OCI-LY3 (cell line): ENCODE data around the gene PCK2.

Experiments
- H2AFZ ChIP-seq: fragments of 200-600, 300-600 bp; shearing (Covaris generic); 2 replicates; pipeline ENCODE4 v1.6.0; 2014; ENCODE audit warnings: antibody characterized with exemption, low read depth, low read length
- H3K27ac ChIP-seq: fragments of 200-600, 300-600 bp; sonication (generic); 2 replicates; pipeline ENCODE4 v1.5.1; 2014; ENCODE audit warnings: mild to moderate bottlenecking, low read length, moderate library complexity, mixed read lengths
- H3K27me3 ChIP-seq: fragments of 200-600, 300-600 bp; sonication (generic); 2 replicates; pipeline ENCODE4 v1.6.1; 2014; ENCODE audit warnings: low read depth, low read length, mixed read lengths
- H3K36me3 ChIP-seq: fragments of 200-600, 300-600 bp; sonication (generic); replicated peaks from 2 replicates; pipeline ENCODE3; 2014; ENCODE audit warnings: low read depth, low read length, mixed read lengths
- H3K4me1 ChIP-seq: fragments of 300-600, 200-600 bp; sonication (generic); 2 replicates; pipeline ENCODE4 v1.6.1; 2014; ENCODE audit warnings: low read length, mixed read lengths
- H3K4me2 ChIP-seq: fragments of 200-600, 300-600 bp; sonication (generic); 2 replicates; pipeline ENCODE4 v1.6.1; 2014; ENCODE audit warnings: low read length, mixed read lengths
- H3K4me3 ChIP-seq: fragments of 300-600, 200-600 bp; sonication (generic); 2 replicates; pipeline ENCODE4 v1.5.1; 2014; ENCODE audit warnings: antibody characterized with exemption, mild to moderate bottlenecking, low read length, moderate library complexity
- H3K79me2 ChIP-seq: fragments of 300-600, 200-600 bp; shearing (Covaris generic); 2 replicates; pipeline ENCODE4 v1.6.1; 2014; ENCODE audit warnings: mild to moderate bottlenecking, low read length, mixed read lengths
- H3K9ac ChIP-seq: fragments of 300-600, 200-600 bp; shearing (Covaris generic); 2 replicates; pipeline ENCODE4 v1.6.0; 2014; ENCODE audit warnings: mild to moderate bottlenecking, low read length, moderate library complexity
- H3K9me3 ChIP-seq: fragments of 200-600, 300-600 bp; shearing (Covaris generic); 2 replicates; pipeline ENCODE4 v1.6.1; 2014; ENCODE audit warnings: low read length, mixed read lengths; ENCODE audit not compliant: insufficient read depth
- H4K20me1 ChIP-seq: fragments of 200-600, 300-600 bp; sonication (generic); 2 replicates; pipeline ENCODE4 v1.6.1; 2016; ENCODE audit warnings: low read length, mixed read lengths; ENCODE audit not compliant: insufficient read depth
- EZH2phosphoT487 ChIP-seq: fragments of 200-600 bp; shearing (Covaris generic); IDR thresholded peaks from 2 replicates; pipeline ENCODE4 v1.6.1; 2018; ENCODE audit warnings: antibody characterized with exemption, mixed run types, low read depth
- TF ChIP-seq, protein P1 (sequence below): fragments of 200-600, 300-600 bp; sonication (generic); IDR thresholded peaks from 2 replicates; pipeline ENCODE4 v1.5.1; 2014; ENCODE audit warnings: antibody characterized with exemption, low read length, low read depth

The PCK2 gene

GRCh38 chr14:24069411-24069735 is 24.7 kb upstream of the PCK2 start:
- Histone ChIP-seq H2AFZ (no peak overlapping the region), H3K79me2 (no peaks in the 10 kb centered on the region), H3K27me3 (no peaks in the 10 kb centered on the region), H4K20me1 (no peaks in the 10 kb centered on the region), H3K9me3 (no peaks in the 10 kb centered on the region), H3K4me1 (no peaks in the 10 kb centered on the region), H3K36me3 (no peaks in the 10 kb centered on the region), H3K4me3 (no peak overlapping the region), H3K27ac (no peak overlapping the region), H3K9ac (no peak overlapping the region), H3K4me2 (no peak overlapping the region)
- TF ChIP-seq, protein P1, sequence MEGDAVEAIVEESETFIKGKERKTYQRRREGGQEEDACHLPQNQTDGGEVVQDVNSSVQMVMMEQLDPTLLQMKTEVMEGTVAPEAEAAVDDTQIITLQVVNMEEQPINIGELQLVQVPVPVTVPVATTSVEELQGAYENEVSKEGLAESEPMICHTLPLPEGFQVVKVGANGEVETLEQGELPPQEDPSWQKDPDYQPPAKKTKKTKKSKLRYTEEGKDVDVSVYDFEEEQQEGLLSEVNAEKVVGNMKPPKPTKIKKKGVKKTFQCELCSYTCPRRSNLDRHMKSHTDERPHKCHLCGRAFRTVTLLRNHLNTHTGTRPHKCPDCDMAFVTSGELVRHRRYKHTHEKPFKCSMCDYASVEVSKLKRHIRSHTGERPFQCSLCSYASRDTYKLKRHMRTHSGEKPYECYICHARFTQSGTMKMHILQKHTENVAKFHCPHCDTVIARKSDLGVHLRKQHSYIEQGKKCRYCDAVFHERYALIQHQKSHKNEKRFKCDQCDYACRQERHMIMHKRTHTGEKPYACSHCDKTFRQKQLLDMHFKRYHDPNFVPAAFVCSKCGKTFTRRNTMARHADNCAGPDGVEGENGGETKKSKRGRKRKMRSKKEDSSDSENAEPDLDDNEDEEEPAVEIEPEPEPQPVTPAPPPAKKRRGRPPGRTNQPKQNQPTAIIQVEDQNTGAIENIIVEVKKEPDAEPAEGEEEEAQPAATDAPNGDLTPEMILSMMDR: no peak
- no peak for TF ChIP-seq EZH2phosphoT487

GRCh38 chr14:24070285-24071143 is 23.6 kb upstream of the PCK2 start:
- Histone ChIP-seq H3K27ac (no peak overlapping the region), H2AFZ (no peak overlapping the region), H3K4me3 (no peak overlapping the region), H3K4me1 (peaks cover 9% of the 10 kb centered on the region), H4K20me1 (no peaks in the 10 kb centered on the region), H3K9ac (no peak overlapping the region), H3K36me3 (no peaks in the 10 kb centered on the region), H3K9me3 (no peaks in the 10 kb centered on the region), H3K4me2 (no peak overlapping the region), H3K27me3 (no peaks in the 10 kb centered on the region), H3K79me2 (no peaks in the 10 kb centered on the region)
- no peak for TF ChIP-seq EZH2phosphoT487
- TF ChIP-seq, protein P1: no peak

DNA sequence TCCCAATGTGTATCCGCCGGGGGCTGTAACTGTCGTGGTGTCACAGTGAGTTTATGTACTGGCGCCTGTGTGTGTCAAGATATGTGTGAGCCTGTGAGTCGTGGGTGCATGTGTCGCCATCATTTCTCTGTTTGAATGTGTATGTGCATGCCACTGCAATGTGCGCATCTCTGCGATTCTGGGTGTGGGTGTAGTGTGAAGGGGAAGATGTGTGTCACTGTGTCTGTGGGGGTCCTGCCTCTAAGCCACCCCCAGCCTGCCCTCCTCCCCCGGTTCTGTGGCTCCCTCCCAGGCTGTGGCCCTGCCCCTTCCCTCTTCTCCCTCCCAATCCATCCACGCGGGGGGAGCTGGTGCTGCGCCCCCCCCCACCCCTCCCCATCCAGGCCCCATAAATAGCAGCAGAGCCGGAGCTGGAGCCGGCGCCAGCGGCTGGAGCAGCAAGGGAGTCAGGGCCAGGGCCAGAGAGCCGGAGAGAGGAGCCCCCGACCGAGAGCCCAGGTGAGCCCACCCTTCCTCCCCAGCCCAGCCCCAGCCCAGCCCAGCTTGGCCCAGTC is 22.9 kb upstream of the PCK2 start, which contains the start of gene CPNE6:
Gene CPNE6 (plus strand): TSS at position 419 of the 554 bp plus-strand sequence. CDS start 1,375 bp downstream, outside the sequence.
- H3K9ac ChIP-seq: no peak within 1 kb of the TSS
- TF ChIP-seq EZH2phosphoT487: no peak
- TF ChIP-seq, protein P1: no peak
- H3K4me3 ChIP-seq: no peak within 1 kb of the TSS
- H3K79me2 ChIP-seq: no peaks in the 10 kb centered on the region
- H3K27ac ChIP-seq: no peak within 1 kb of the TSS
- H3K27me3 ChIP-seq: no peaks in the 10 kb centered on the region
- no peaks in the 10 kb centered on the region for H3K36me3 ChIP-seq
- no peak within 1 kb of the TSS for H3K4me2 ChIP-seq
- no peaks in the 10 kb centered on the region for H3K9me3 ChIP-seq
- peaks cover 15% of the 10 kb centered on the region for H3K4me1 ChIP-seq
- no peak within 1 kb of the TSS for H2AFZ ChIP-seq
- H4K20me1 ChIP-seq: no peaks in the 10 kb centered on the region

DNA sequence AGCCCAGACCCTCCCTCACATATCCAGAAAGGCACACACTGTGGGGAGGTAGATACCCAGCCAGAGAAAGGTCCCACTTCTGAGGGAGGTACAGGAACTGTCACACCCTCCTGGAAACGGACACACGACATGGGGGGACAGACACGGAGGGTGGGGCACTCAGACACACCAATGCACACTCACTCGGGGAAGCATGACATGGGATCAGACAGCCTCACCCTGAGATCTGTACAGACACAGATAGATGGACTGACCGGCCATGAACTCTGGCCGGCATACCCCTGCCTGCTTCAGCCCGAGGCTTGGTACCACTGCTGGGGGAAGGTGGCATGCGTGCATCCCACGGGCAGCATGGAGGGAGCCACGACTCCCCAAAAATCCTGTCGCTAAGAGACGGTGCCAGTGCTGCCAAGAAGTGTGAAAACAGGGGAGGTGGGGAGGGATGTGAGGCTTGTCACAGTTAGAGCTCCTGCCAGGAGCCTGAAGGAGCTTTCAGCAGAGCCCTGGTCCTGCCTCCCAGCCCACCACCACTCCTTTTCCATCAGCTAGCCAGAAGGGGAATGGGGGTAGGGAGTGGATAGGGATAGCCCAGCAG is 22.2 kb upstream of the PCK2 start:
- no peaks in the 10 kb centered on the region for H3K36me3 ChIP-seq
- no peaks in the 10 kb centered on the region for H3K79me2 ChIP-seq
- peaks cover 15% of the 10 kb centered on the region for H3K4me1 ChIP-seq
- no peak overlapping the region for H3K9ac ChIP-seq
- no peaks in the 10 kb centered on the region for H3K27me3 ChIP-seq
- H4K20me1 ChIP-seq: no peaks in the 10 kb centered on the region
- no peak overlapping the region for H3K4me3 ChIP-seq
- no peak overlapping the region for H3K4me2 ChIP-seq
- TF ChIP-seq, protein P1: no peak
- no peak for TF ChIP-seq EZH2phosphoT487
- no peak overlapping the region for H2AFZ ChIP-seq
- H3K9me3 ChIP-seq: no peaks in the 10 kb centered on the region
- H3K27ac ChIP-seq: no peak overlapping the region
